ENCODE results near the gene FOXJ3. TPM values are rescaled to one million over a fixed set of nuclear protein-coding genes. Genes with fewer than 3 reads are reported as not detected.

FOXJ3 gene
- total and polyA plus RNA-seq, 2 of the 13 experiments (the other 11 are each of a cell fraction or from before 2014, with no cell fraction given): 16.6 to 48.5 TPM

DNA sequence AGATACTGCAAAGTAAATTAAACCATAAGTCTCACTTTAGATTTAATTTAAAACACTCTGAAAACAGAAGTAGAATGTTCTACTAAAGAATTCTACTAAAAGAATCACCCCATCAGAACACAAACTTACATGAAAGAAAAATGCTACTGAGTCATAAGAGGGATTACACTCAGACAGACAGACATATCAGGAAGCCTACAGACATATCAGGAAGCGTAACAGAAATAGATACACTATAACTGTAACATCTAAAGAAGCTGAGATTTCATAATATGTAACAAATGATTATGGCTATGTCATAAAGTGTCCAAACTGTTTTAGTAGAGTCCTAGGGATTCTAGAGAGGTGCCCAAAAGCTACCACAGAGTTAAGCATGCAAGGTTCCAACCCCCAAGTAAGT, 23.9 kb downstream of the FOXJ3 start (continued):
- TF ChIP-seq, protein P1, sequence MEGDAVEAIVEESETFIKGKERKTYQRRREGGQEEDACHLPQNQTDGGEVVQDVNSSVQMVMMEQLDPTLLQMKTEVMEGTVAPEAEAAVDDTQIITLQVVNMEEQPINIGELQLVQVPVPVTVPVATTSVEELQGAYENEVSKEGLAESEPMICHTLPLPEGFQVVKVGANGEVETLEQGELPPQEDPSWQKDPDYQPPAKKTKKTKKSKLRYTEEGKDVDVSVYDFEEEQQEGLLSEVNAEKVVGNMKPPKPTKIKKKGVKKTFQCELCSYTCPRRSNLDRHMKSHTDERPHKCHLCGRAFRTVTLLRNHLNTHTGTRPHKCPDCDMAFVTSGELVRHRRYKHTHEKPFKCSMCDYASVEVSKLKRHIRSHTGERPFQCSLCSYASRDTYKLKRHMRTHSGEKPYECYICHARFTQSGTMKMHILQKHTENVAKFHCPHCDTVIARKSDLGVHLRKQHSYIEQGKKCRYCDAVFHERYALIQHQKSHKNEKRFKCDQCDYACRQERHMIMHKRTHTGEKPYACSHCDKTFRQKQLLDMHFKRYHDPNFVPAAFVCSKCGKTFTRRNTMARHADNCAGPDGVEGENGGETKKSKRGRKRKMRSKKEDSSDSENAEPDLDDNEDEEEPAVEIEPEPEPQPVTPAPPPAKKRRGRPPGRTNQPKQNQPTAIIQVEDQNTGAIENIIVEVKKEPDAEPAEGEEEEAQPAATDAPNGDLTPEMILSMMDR (CRISPR knock-in tag; IDR thresholded peaks at IDR 0.05): no peak
- TF ChIP-seq, protein P2, sequence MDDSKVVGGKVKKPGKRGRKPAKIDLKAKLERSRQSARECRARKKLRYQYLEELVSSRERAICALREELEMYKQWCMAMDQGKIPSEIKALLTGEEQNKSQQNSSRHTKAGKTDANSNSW (CRISPR knock-in tag; IDR thresholded peaks at IDR 0.05; ENCODE audit: borderline replicate concordance): no peak

DNA sequence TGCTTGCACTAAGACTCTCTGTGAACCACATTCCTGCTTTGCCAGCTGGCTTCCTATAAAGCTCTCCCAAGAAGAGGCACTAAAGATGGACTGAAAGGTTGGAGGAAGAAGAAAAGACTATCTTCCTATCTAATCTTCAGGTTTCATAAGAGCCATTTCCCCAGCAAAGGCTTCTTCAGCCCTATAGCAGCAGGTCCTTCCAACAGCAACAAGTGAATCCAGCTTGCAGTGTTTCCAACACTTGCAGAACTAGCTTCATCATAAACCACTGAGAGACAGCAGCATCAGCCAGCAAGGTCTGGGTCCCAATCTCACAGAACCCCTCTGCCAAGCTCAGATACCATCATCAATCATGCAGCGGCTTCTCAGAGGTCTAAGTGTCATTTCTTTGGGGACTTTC, 28.1 kb downstream of the FOXJ3 start:
- in situ Hi-C loops (cut with HindIII; ENCODE audit: extremely low pct_ligation_motif_present, low pct_unique_long_range_greater_than_20kb): no loop called here
- H4K20me1 ChIP-seq (ENCODE audit: insufficient read depth, low read length): peaks cover 13% of the 10 kb centered on the region
- ChIA-PET CTCF (ENCODE audit: low intra/inter-chr PET ratio, low total read pairs) (no interaction called here), POLR2A (no interaction called here)
- DNase-seq (ENCODE audit: low spot score): no peak
- peaks cover 4 to 14% of the 10 kb centered on the region in 2 experiments for H3K36me3 ChIP-seq (replicated peaks in 1 of 2; ENCODE audit: control insufficient read depth in 1 of 2, insufficient read depth in 2 of 2, low read length in 2 of 2)
- H3K4me1 ChIP-seq (ENCODE audit: insufficient read depth, low read length): peaks cover 3% of the 10 kb centered on the region; the same call in 1 of the 2 replicates
- no peaks in the 10 kb centered on the region for H3K27me3 ChIP-seq (ENCODE audit: control insufficient read depth in 1 of 2, insufficient read depth in 2 of 2, low read length in 2 of 2)
- intact Hi-C loops (cut with micrococcal nuclease; ENCODE audit: unreplicated experiment): no loop called here
- H3K27ac ChIP-seq (ENCODE audit: extremely low read length, insufficient read depth, low read length): no peak overlapping the region
- no peak overlapping the region for H3K4me2 ChIP-seq (ENCODE audit: low read depth, low read length)
- no TSS peak for BruUV-seq (replicated peaks)
- 100% methylated on average over 1 of the region's 1 CpG for WGBS (ENCODE audit: low lambda C conversion rate)
- no peak overlapping the region for H3K9ac ChIP-seq (ENCODE audit: insufficient read depth, low read depth, low read length)
- H3K4me3 ChIP-seq (replicated peaks in 1 of 3; ENCODE audit: insufficient read depth in 1 of 3, low read depth in 2 of 3, low read length in 3 of 3): no peak overlapping the region
- no peaks in the 10 kb centered on the region for H3K9me3 ChIP-seq (ENCODE audit: low read length)
- no peak for TF ChIP-seq ZNF644 (CRISPR knock-in tag; IDR thresholded peaks at IDR 0.05; ENCODE audit: low read depth)
- no peak for TF ChIP-seq ZNF782 (CRISPR knock-in tag; IDR thresholded peaks at IDR 0.05; ENCODE audit: borderline replicate concordance)
- TF ChIP-seq, protein P3, sequence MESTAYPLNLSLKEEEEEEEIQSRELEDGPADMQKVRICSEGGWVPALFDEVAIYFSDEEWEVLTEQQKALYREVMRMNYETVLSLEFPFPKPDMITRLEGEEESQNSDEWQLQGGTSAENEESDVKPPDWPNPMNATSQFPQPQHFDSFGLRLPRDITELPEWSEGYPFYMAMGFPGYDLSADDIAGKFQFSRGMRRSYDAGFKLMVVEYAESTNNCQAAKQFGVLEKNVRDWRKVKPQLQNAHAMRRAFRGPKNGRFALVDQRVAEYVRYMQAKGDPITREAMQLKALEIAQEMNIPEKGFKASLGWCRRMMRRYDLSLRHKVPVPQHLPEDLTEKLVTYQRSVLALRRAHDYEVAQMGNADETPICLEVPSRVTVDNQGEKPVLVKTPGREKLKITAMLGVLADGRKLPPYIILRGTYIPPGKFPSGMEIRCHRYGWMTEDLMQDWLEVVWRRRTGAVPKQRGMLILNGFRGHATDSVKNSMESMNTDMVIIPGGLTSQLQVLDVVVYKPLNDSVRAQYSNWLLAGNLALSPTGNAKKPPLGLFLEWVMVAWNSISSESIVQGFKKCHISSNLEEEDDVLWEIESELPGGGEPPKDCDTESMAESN (CRISPR knock-in tag; conservative IDR thresholded peaks at IDR 0.05): no peak
- TF ChIP-seq, protein P4, sequence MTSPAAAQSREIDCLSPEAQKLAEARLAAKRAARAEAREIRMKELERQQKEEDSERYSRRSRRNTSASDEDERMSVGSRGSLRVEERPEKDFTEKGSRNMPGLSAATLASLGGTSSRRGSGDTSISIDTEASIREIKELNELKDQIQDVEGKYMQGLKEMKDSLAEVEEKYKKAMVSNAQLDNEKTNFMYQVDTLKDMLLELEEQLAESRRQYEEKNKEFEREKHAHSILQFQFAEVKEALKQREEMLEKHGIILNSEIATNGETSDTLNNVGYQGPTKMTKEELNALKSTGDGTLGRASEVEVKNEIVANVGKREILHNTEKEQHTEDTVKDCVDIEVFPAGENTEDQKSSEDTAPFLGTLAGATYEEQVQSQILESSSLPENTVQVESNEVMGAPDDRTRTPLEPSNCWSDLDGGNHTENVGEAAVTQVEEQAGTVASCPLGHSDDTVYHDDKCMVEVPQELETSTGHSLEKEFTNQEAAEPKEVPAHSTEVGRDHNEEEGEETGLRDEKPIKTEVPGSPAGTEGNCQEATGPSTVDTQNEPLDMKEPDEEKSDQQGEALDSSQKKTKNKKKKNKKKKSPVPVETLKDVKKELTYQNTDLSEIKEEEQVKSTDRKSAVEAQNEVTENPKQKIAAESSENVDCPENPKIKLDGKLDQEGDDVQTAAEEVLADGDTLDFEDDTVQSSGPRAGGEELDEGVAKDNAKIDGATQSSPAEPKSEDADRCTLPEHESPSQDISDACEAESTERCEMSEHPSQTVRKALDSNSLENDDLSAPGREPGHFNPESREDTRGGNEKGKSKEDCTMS (CRISPR knock-in tag; conservative IDR thresholded peaks at IDR 0.05): no peak
- no peak for TF ChIP-seq ZNF33B (CRISPR knock-in tag; IDR thresholded peaks at IDR 0.05)
- no peak for TF ChIP-seq ONECUT2 (CRISPR knock-in tag; IDR thresholded peaks at IDR 0.05)
- TF ChIP-seq HMGA1 (CRISPR knock-in tag; conservative IDR thresholded peaks at IDR 0.05): no peak
- TF ChIP-seq, protein P5, sequence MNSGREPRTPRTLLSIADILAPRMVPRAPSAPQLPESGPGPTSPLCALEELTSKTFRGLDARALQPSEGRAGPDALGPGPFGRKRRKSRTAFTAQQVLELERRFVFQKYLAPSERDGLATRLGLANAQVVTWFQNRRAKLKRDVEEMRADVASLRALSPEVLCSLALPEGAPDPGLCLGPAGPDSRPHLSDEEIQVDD (CRISPR knock-in tag; IDR thresholded peaks at IDR 0.05; ENCODE audit: borderline replicate concordance): no peak
- TF ChIP-seq XBP1 (CRISPR knock-in tag; IDR thresholded peaks at IDR 0.05): no peak
- TF ChIP-seq MAFG (CRISPR knock-in tag; IDR thresholded peaks at IDR 0.05): no peak
- no peak for TF ChIP-seq SALL1 (CRISPR knock-in tag; IDR thresholded peaks at IDR 0.05)
- no peak for TF ChIP-seq ZNF567 (CRISPR knock-in tag; IDR thresholded peaks at IDR 0.05; ENCODE audit: borderline replicate concordance)
- TF ChIP-seq REXO4 (CRISPR knock-in tag; IDR thresholded peaks at IDR 0.05; ENCODE audit: borderline replicate concordance): no peak
- no peak for TF ChIP-seq PITX1 (CRISPR knock-in tag; IDR thresholded peaks at IDR 0.05)
- ATAC-seq: no peak
- FAIRE-seq: no peak
- H2AFZ ChIP-seq (ENCODE audit: low read length): no peak overlapping the region
- peaks cover 73% of the 10 kb centered on the region for H3K79me2 ChIP-seq (ENCODE audit: insufficient read depth, low read length)
